ENCODE measurements around the gene FBXL15. TPM values are rescaled to one million over a fixed set of nuclear protein-coding genes. Genes with fewer than 3 reads are reported as not detected.

The FBXL15 gene
- total and polyA plus RNA-seq, 2 donors (not counting 1 experiment from before 2014, with no cell fraction given) = 2.8 to 7.3 TPM

GRCh38 chr10:102398172-102399020, 22.2 kb upstream of the FBXL15 start:
- peaks cover 4% of the 10 kb centered on the region for H3K4me1 ChIP-seq (ENCODE audit: control insufficient read depth, extremely low read depth, insufficient read depth, low read length)
- no peak overlapping the region for H3K27ac ChIP-seq (ENCODE audit: insufficient read depth, low read length)
- no peak overlapping the region for H3K4me2 ChIP-seq (ENCODE audit: extremely low read depth, insufficient read depth, low read length)
- H3K4me3 ChIP-seq (replicated peaks in 1 of 4; ENCODE audit: control extremely low read depth in 1 of 4, insufficient read depth in 1 of 4, low read depth in 3 of 4, low read length in 4 of 4) = no peak overlapping the region
- no peak overlapping the region for H2AFZ ChIP-seq (ENCODE audit: low read length)
- TF ChIP-seq CTCF (conservative IDR thresholded peaks at IDR 0.05 in 1 of 2, IDR thresholded peaks at IDR 0.05 in 1 of 2; ENCODE audit: low read depth in 1 of 2, low read length in 2 of 2) = no peak
- no peak for TF ChIP-seq EZH2 (IDR thresholded peaks at IDR 0.05; ENCODE audit: low read length, missing control alignments)
- H3K36me3 ChIP-seq (ENCODE audit: control insufficient read depth, insufficient read depth, low read length) = peaks cover 6% of the 10 kb centered on the region
- H3K9ac ChIP-seq (ENCODE audit: insufficient read depth, low read length) = no peak overlapping the region
- no peaks in the 10 kb centered on the region for H3K79me2 ChIP-seq (ENCODE audit: control insufficient read depth, insufficient read depth, low read length)
- DNase-seq (ENCODE audit: low read depth in 2 of 2) = no peak
- no peaks in the 10 kb centered on the region for H3K27me3 ChIP-seq (ENCODE audit: control insufficient read depth, insufficient read depth, low read length)
- no peaks in the 10 kb centered on the region for H3K9me3 ChIP-seq (ENCODE audit: control insufficient read depth, insufficient read depth, low read depth, low read length)
- no peaks in the 10 kb centered on the region for H4K20me1 ChIP-seq (ENCODE audit: control insufficient read depth, extremely low read depth, insufficient read depth, low read length)

GRCh38 chr10:102399217-102400021, 21.2 kb upstream of the FBXL15 start:
- Histone ChIP-seq H4K20me1 (ENCODE audit: control insufficient read depth, extremely low read depth, insufficient read depth, low read length) (no peaks in the 10 kb centered on the region), H3K4me2 (ENCODE audit: extremely low read depth, insufficient read depth, low read length) (peak overlapping the region; percentile 77), H3K27ac (ENCODE audit: insufficient read depth, low read length) (peak overlapping the region; percentile 27), H2AFZ (ENCODE audit: low read length) (peak overlapping the region; percentile 68), H3K9me3 (ENCODE audit: control insufficient read depth, insufficient read depth, low read depth, low read length) (no peaks in the 10 kb centered on the region), H3K9ac (ENCODE audit: insufficient read depth, low read length) (peak overlapping the region; percentile 65), H3K27me3 (ENCODE audit: control insufficient read depth, insufficient read depth, low read length) (no peaks in the 10 kb centered on the region), H3K36me3 (ENCODE audit: control insufficient read depth, insufficient read depth, low read length) (peaks cover 6% of the 10 kb centered on the region), H3K4me3 (replicated peaks in 1 of 4; ENCODE audit: control extremely low read depth in 1 of 4, insufficient read depth in 1 of 4, low read depth in 3 of 4, low read length in 4 of 4) (peak overlapping the region in 3 of 4 experiments; percentile 44 to 58 (median 52)), H3K79me2 (ENCODE audit: control insufficient read depth, insufficient read depth, low read length) (no peaks in the 10 kb centered on the region), H3K4me1 (ENCODE audit: control insufficient read depth, extremely low read depth, insufficient read depth, low read length) (peaks cover 4% of the 10 kb centered on the region)
- peak; percentile 80 to 83 for DNase-seq (ENCODE audit: low read depth in 2 of 2)
- TF ChIP-seq CTCF (conservative IDR thresholded peaks at IDR 0.05 in 1 of 2, IDR thresholded peaks at IDR 0.05 in 1 of 2; ENCODE audit: low read depth in 1 of 2, low read length in 2 of 2) (peak; percentile 64 to 78), EZH2 (IDR thresholded peaks at IDR 0.05; ENCODE audit: low read length, missing control alignments) (no peak)

GRCh38 chr10:102400076-102400475, 20.6 kb upstream of the FBXL15 start:
- no peak overlapping the region for H2AFZ ChIP-seq (ENCODE audit: low read length)
- peaks cover 6% of the 10 kb centered on the region for H3K36me3 ChIP-seq (ENCODE audit: control insufficient read depth, insufficient read depth, low read length)
- H3K9ac ChIP-seq (ENCODE audit: insufficient read depth, low read length) = no peak overlapping the region
- no peaks in the 10 kb centered on the region for H4K20me1 ChIP-seq (ENCODE audit: control insufficient read depth, extremely low read depth, insufficient read depth, low read length)
- no peak for TF ChIP-seq EZH2 (IDR thresholded peaks at IDR 0.05; ENCODE audit: low read length, missing control alignments)
- TF ChIP-seq CTCF (conservative IDR thresholded peaks at IDR 0.05 in 1 of 2, IDR thresholded peaks at IDR 0.05 in 1 of 2; ENCODE audit: low read depth in 1 of 2, low read length in 2 of 2) = no peak
- peaks cover 4% of the 10 kb centered on the region for H3K4me1 ChIP-seq (ENCODE audit: control insufficient read depth, extremely low read depth, insufficient read depth, low read length)
- H3K4me2 ChIP-seq (ENCODE audit: extremely low read depth, insufficient read depth, low read length) = no peak overlapping the region
- no peak overlapping the region for H3K27ac ChIP-seq (ENCODE audit: insufficient read depth, low read length)
- no peaks in the 10 kb centered on the region for H3K27me3 ChIP-seq (ENCODE audit: control insufficient read depth, insufficient read depth, low read length)
- H3K4me3 ChIP-seq (replicated peaks in 1 of 4; ENCODE audit: control extremely low read depth in 1 of 4, insufficient read depth in 1 of 4, low read depth in 3 of 4, low read length in 4 of 4) = no peak overlapping the region
- no peaks in the 10 kb centered on the region for H3K79me2 ChIP-seq (ENCODE audit: control insufficient read depth, insufficient read depth, low read length)
- no peak for DNase-seq (ENCODE audit: low read depth in 2 of 2)
- H3K9me3 ChIP-seq (ENCODE audit: control insufficient read depth, insufficient read depth, low read depth, low read length) = no peaks in the 10 kb centered on the region
